ENCODE measurements around the gene EFCAB6.

- no peak for TF ChIP-seq CTCF (IDR thresholded peaks at IDR 0.05)
- no peak for TF ChIP-seq POLR2A (IDR thresholded peaks at IDR 0.05)
- TF ChIP-seq EP300 (IDR thresholded peaks at IDR 0.05; ENCODE audit: low read depth) = no peak
Measured at GRCh38 chr22:43582394-43582793, 229.7 kb downstream of the EFCAB6 start.

Data from transverse colon (tissue), 3 donors.